ENCODE data around the gene EPO.

Gene EPO

GRCh38 chr7:100689230-100690135 is 30.8 kb upstream of the EPO start:
- no CpG with 5 or more reads among the region's 18 CpGs for WGBS (ENCODE audit: extremely low coverage, insufficient coverage, low lambda C conversion rate)
- no peaks in the 10 kb centered on the region for H3K27me3 ChIP-seq (ENCODE audit: insufficient read depth, low read length, poor library complexity)
- H3K4ac ChIP-seq (ENCODE audit: low read depth, low read length): no peak overlapping the region
- no peak overlapping the region for H3K27ac ChIP-seq (ENCODE audit: low read depth, low read length)
- H4K8ac ChIP-seq (ENCODE audit: low read depth, low read length): no peak overlapping the region
- H3K23ac ChIP-seq (ENCODE audit: low read length): no peak overlapping the region
- no peak overlapping the region for H2AK5ac ChIP-seq (ENCODE audit: low read length)
- no peak overlapping the region for H3K4me3 ChIP-seq (ENCODE audit: low read length)
- no peak overlapping the region for H3K9ac ChIP-seq (ENCODE audit: low read length)
- no peak overlapping the region for H2BK120ac ChIP-seq (ENCODE audit: low read depth, low read length)
- H3K4me1 ChIP-seq (ENCODE audit: control insufficient read depth, low read depth, low read length): peaks cover 7% of the 10 kb centered on the region
- DNase-seq: no peak
- H3K56ac ChIP-seq (ENCODE audit: low read length): no peak overlapping the region
- no peak overlapping the region for H2BK15ac ChIP-seq (replicated peaks; ENCODE audit: low read depth)
- no peak overlapping the region for H3K18ac ChIP-seq (ENCODE audit: low read length)
- H3K36me3 ChIP-seq (ENCODE audit: control insufficient read depth, insufficient read depth, low read length): peaks cover 10% of the 10 kb centered on the region
- H2BK5ac ChIP-seq (ENCODE audit: low read length): no peak overlapping the region
- no peak overlapping the region for H3K4me2 ChIP-seq (ENCODE audit: low read length)
- peaks cover 24% of the 10 kb centered on the region for H3K79me1 ChIP-seq (ENCODE audit: low read length)
- no peak overlapping the region for H4K5ac ChIP-seq (ENCODE audit: low read length)
- H3K79me2 ChIP-seq (ENCODE audit: control insufficient read depth, insufficient read depth, low read length): peaks cover 45% of the 10 kb centered on the region

GRCh38 chr7:100691676-100692577 is 28.3 kb upstream of the EPO start:
- peaks cover 4% of the 10 kb centered on the region for H3K36me3 ChIP-seq (ENCODE audit: control insufficient read depth, insufficient read depth, low read length)

GRCh38 chr7:100692578-100692961 is 27.7 kb upstream of the EPO start:
- Histone ChIP-seq H3K56ac (ENCODE audit: low read length) (peak overlapping the region; percentile 93), H3K18ac (ENCODE audit: low read length) (no peak overlapping the region), H3K4me3 (ENCODE audit: low read length) (no peak overlapping the region), H3K79me1 (ENCODE audit: low read length) (peaks cover 24% of the 10 kb centered on the region), H4K8ac (ENCODE audit: low read depth, low read length) (no peak overlapping the region), H2AK5ac (ENCODE audit: low read length) (no peak overlapping the region), H3K27ac (ENCODE audit: low read depth, low read length) (no peak overlapping the region), H3K36me3 (ENCODE audit: control insufficient read depth, insufficient read depth, low read length) (peaks cover 4% of the 10 kb centered on the region), H3K23ac (ENCODE audit: low read length) (no peak overlapping the region), H3K4me2 (ENCODE audit: low read length) (peak overlapping the region; percentile 71), H3K4ac (ENCODE audit: low read depth, low read length) (no peak overlapping the region), H3K9ac (ENCODE audit: low read length) (peak overlapping the region; percentile 95), H2BK5ac (ENCODE audit: low read length) (no peak overlapping the region), H3K4me1 (ENCODE audit: control insufficient read depth, low read depth, low read length) (peaks cover 7% of the 10 kb centered on the region), H2BK15ac (replicated peaks; ENCODE audit: low read depth) (no peak overlapping the region), H3K27me3 (ENCODE audit: insufficient read depth, low read length, poor library complexity) (no peaks in the 10 kb centered on the region), H3K79me2 (ENCODE audit: control insufficient read depth, insufficient read depth, low read length) (peaks cover 45% of the 10 kb centered on the region), H2BK120ac (ENCODE audit: low read depth, low read length) (no peak overlapping the region), H4K5ac (ENCODE audit: low read length) (no peak overlapping the region)
- no CpG with 5 or more reads among the region's 6 CpGs for WGBS (ENCODE audit: extremely low coverage, insufficient coverage, low lambda C conversion rate)
- DNase-seq: no peak

More at GRCh38 chr7:100691676-100692577, 28.3 kb upstream of the EPO start:
- Histone ChIP-seq H3K4me1 (ENCODE audit: control insufficient read depth, low read depth, low read length) (peaks cover 7% of the 10 kb centered on the region), H3K79me1 (ENCODE audit: low read length) (peaks cover 24% of the 10 kb centered on the region), H3K4ac (ENCODE audit: low read depth, low read length) (no peak overlapping the region), H3K56ac (ENCODE audit: low read length) (peak overlapping the region; percentile 93), H2BK120ac (ENCODE audit: low read depth, low read length) (no peak overlapping the region), H3K79me2 (ENCODE audit: control insufficient read depth, insufficient read depth, low read length) (peaks cover 45% of the 10 kb centered on the region), H3K18ac (ENCODE audit: low read length) (no peak overlapping the region), H3K4me3 (ENCODE audit: low read length) (peak overlapping the region; percentile 14), H3K27me3 (ENCODE audit: insufficient read depth, low read length, poor library complexity) (no peaks in the 10 kb centered on the region), H3K9ac (ENCODE audit: low read length) (peak overlapping the region; percentile 95), H3K27ac (ENCODE audit: low read depth, low read length) (no peak overlapping the region), H3K23ac (ENCODE audit: low read length) (no peak overlapping the region), H2BK5ac (ENCODE audit: low read length) (no peak overlapping the region), H4K5ac (ENCODE audit: low read length) (no peak overlapping the region), H3K4me2 (ENCODE audit: low read length) (peak overlapping the region; percentile 71), H4K8ac (ENCODE audit: low read depth, low read length) (no peak overlapping the region), H2AK5ac (ENCODE audit: low read length) (no peak overlapping the region), H2BK15ac (replicated peaks; ENCODE audit: low read depth) (no peak overlapping the region)
- DNase-seq: peak; percentile 92
- no CpG with 5 or more reads among the region's 28 CpGs for WGBS (ENCODE audit: extremely low coverage, insufficient coverage, low lambda C conversion rate)

- peaks cover 42% of the 10 kb centered on the region for H3K79me2 ChIP-seq (ENCODE audit: control insufficient read depth, insufficient read depth, low read length)
Measured at GRCh38 chr7:100693312-100694097, 26.8 kb upstream of the EPO start.

GRCh38 chr7:100694098-100694745 is 26.0 kb upstream of the EPO start, which contains the start of gene GIGYF1:
TSS of gene GIGYF1 (minus strand) at chr7:100694250. CDS start at chr7:100688238, 6,012 bp downstream.
- WGBS (ENCODE audit: extremely low coverage, insufficient coverage, low lambda C conversion rate): no CpG with 5 or more reads among the region's 102 CpGs
- H2BK15ac ChIP-seq (replicated peaks; ENCODE audit: low read depth): no peak within 1 kb of the TSS
- H3K4ac ChIP-seq (ENCODE audit: low read depth, low read length): peak within 1 kb of the TSS; percentile 96
- H3K27ac ChIP-seq (ENCODE audit: low read depth, low read length): peak within 1 kb of the TSS; percentile 81
- no peak within 1 kb of the TSS for H2AK5ac ChIP-seq (ENCODE audit: low read length)
- DNase-seq: peak; percentile 69
- peak within 1 kb of the TSS; percentile 72 for H3K23ac ChIP-seq (ENCODE audit: low read length)
- no peaks in the 10 kb centered on the region for H3K27me3 ChIP-seq (ENCODE audit: insufficient read depth, low read length, poor library complexity)
- H2BK5ac ChIP-seq (ENCODE audit: low read length): no peak within 1 kb of the TSS
- peak within 1 kb of the TSS; percentile 82 for H2BK120ac ChIP-seq (ENCODE audit: low read depth, low read length)
- H3K9ac ChIP-seq (ENCODE audit: low read length): peak within 1 kb of the TSS; percentile 95
- H4K5ac ChIP-seq (ENCODE audit: low read length): no peak within 1 kb of the TSS
- H3K4me2 ChIP-seq (ENCODE audit: low read length): peak within 1 kb of the TSS; percentile 71
- peak within 1 kb of the TSS; percentile 94 for H4K8ac ChIP-seq (ENCODE audit: low read depth, low read length)
- peak within 1 kb of the TSS; percentile 88 for H3K18ac ChIP-seq (ENCODE audit: low read length)
- H3K36me3 ChIP-seq (ENCODE audit: control insufficient read depth, insufficient read depth, low read length): no peaks in the 10 kb centered on the region
- peaks cover 7% of the 10 kb centered on the region for H3K4me1 ChIP-seq (ENCODE audit: control insufficient read depth, low read depth, low read length)
- H3K56ac ChIP-seq (ENCODE audit: low read length): peak within 1 kb of the TSS; percentile 93
- H3K79me2 ChIP-seq (ENCODE audit: control insufficient read depth, insufficient read depth, low read length): peaks cover 37% of the 10 kb centered on the region
- H3K79me1 ChIP-seq (ENCODE audit: low read length): peaks cover 19% of the 10 kb centered on the region
- H3K4me3 ChIP-seq (ENCODE audit: low read length): peak within 1 kb of the TSS; percentile 76

More at GRCh38 chr7:100693312-100694097, 26.8 kb upstream of the EPO start:
- Histone ChIP-seq H3K4me3 (ENCODE audit: low read length) (peak overlapping the region; percentile 76), H3K4ac (ENCODE audit: low read depth, low read length) (peak overlapping the region; percentile 96), H2BK5ac (ENCODE audit: low read length) (no peak overlapping the region), H3K79me1 (ENCODE audit: low read length) (peaks cover 21% of the 10 kb centered on the region), H3K4me2 (ENCODE audit: low read length) (peak overlapping the region; percentile 71), H3K56ac (ENCODE audit: low read length) (peak overlapping the region; percentile 93), H4K8ac (ENCODE audit: low read depth, low read length) (peak overlapping the region; percentile 94), H3K18ac (ENCODE audit: low read length) (peak overlapping the region; percentile 88), H2BK15ac (replicated peaks; ENCODE audit: low read depth) (no peak overlapping the region), H3K27me3 (ENCODE audit: insufficient read depth, low read length, poor library complexity) (no peaks in the 10 kb centered on the region), H3K36me3 (ENCODE audit: control insufficient read depth, insufficient read depth, low read length) (no peaks in the 10 kb centered on the region), H4K5ac (ENCODE audit: low read length) (no peak overlapping the region), H3K9ac (ENCODE audit: low read length) (peak overlapping the region; percentile 95), H3K23ac (ENCODE audit: low read length) (peak overlapping the region; percentile 72), H2BK120ac (ENCODE audit: low read depth, low read length) (peak overlapping the region; percentile 82), H3K27ac (ENCODE audit: low read depth, low read length) (peak overlapping the region; percentile 81), H2AK5ac (ENCODE audit: low read length) (no peak overlapping the region), H3K4me1 (ENCODE audit: control insufficient read depth, low read depth, low read length) (peaks cover 7% of the 10 kb centered on the region)
- DNase-seq: no peak
- WGBS (ENCODE audit: extremely low coverage, insufficient coverage, low lambda C conversion rate): no CpG with 5 or more reads among the region's 81 CpGs
